PC-9 (cell line): ENCODE measurements around the gene POLR2F.
"Not testable (repeated sequence)": the region's sequence is repeated elsewhere in the genome, so short reads cannot be mapped to it uniquely, and the experiment has no call there.

Experiments
- CTCF ChIP-seq: fragments of 200-600 bp; sonication (generic); conservative IDR thresholded peaks from 2 replicates; pipeline ENCODE4 v1.6.1; 2017; ENCODE audit warnings: mixed run types, antibody characterized with exemption, mild to moderate bottlenecking, moderate library complexity
- EZH2 ChIP-seq: fragments of 200-600 bp; sonication (generic); IDR thresholded peaks from 2 replicates; pipeline ENCODE4 v1.8.0; 2017; ENCODE audit warnings: antibody characterized with exemption, low read depth

GRCh38 chr22:37944423-37944822 is 9.1 kb upstream of the POLR2F start:
- not testable (repeated sequence) for TF ChIP-seq CTCF, EZH2
